T-helper 17 cell (primary cell): ENCODE data around the gene GRIN3B. TPM values are rescaled to one million over a fixed set of nuclear protein-coding genes. Genes with fewer than 3 reads are reported as not detected.

Experiments used
- ATAC-seq: fragments of 150-1000 bp; cut with Tn5 transposase; 2 replicates; pipeline ENCODE4 v1.10.0; 2021; ENCODE audit warnings: mild to moderate bottlenecking, moderate library complexity
- DNase-seq, 3 donors: peaks; one replicate each; pipeline versions ENCODE4 v3.0.0 to v3.0.0-alpha.2; 2020 to 2021
- H3K9me3 ChIP-seq: one replicate; pipeline ENCODE4 v1.7.0; 2013; ENCODE audit warnings: low read length, mild to moderate bottlenecking; ENCODE audit not compliant: control insufficient read depth, poor library complexity, severe bottlenecking
- H3K27ac Mint-ChIP-seq: one replicate; pipeline ENCODE4 v1.8.0; 2022; ENCODE audit warnings: mild to moderate bottlenecking, moderate library complexity, mixed read lengths
- H3K27me3 Mint-ChIP-seq: one replicate; pipeline ENCODE4 v1.8.0; 2022; ENCODE audit warnings: mixed read lengths
- H3K36me3 Mint-ChIP-seq: one replicate; pipeline ENCODE4 v1.8.0; 2022; ENCODE audit warnings: low read depth, mixed read lengths
- H3K4me1 Mint-ChIP-seq: one replicate; pipeline ENCODE4 v1.8.0; 2022; ENCODE audit warnings: mild to moderate bottlenecking, mixed read lengths
- H3K4me3 Mint-ChIP-seq: one replicate; pipeline ENCODE4 v1.8.0; 2022; ENCODE audit warnings: mild to moderate bottlenecking, moderate library complexity, mixed read lengths
- total RNA-seq, 4 donors: library from RNA in 2 of 4; stranded (reverse) in 2 of 4; gene quantifications; one replicate each; pipeline ENCODE4 v1.2.3 and lab custom pipeline; 2022 to 2026

The GRIN3B gene
- total RNA-seq, 2 donors from 2014 or later = 1.8 TPM; not detected in 1

DNA sequence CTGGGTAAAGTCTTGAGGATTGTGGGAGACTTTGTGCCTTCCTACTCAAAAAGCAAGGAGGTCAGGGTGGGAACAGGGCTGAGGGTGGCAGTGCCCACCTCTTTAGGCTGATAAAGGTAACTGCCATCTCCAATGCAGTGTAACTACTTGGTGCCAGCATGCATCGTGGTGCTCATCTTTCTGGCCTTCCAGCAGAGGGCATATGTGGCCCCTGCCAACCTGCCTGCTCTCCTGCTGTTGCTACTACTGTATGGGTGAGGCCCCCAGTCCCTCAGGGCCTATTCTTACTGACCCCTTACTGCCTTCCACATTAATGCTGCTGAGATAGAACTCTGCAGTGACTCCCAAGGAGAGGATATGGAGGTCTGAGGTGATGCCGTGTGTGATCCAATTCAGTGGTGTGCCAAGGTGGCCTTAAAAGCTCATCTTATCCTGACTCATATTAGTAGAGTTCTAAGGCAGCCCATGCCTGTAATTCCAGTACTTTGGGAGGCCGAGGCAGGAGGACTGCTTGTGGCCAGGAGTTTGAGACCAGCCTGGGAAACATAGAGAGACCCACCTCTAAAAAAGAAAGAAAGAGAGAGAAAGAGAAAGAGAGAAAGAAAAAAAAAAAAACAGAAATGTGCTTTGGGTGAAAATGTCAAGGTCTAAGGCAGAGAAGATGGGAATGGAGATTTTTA lies 57.1 kb downstream of the GRIN3B start:
- H3K27ac Mint-ChIP-seq = peak overlapping the region; percentile 43
- ATAC-seq = peak; percentile 86
- peak overlapping the region; percentile 69 for H3K4me3 Mint-ChIP-seq
- H3K4me1 Mint-ChIP-seq = peaks cover 23% of the 10 kb centered on the region
- H3K36me3 Mint-ChIP-seq = no peaks in the 10 kb centered on the region
- DNase-seq = no peak
- H3K27me3 Mint-ChIP-seq = no peaks in the 10 kb centered on the region
- H3K9me3 ChIP-seq = no peaks in the 10 kb centered on the region

DNA sequence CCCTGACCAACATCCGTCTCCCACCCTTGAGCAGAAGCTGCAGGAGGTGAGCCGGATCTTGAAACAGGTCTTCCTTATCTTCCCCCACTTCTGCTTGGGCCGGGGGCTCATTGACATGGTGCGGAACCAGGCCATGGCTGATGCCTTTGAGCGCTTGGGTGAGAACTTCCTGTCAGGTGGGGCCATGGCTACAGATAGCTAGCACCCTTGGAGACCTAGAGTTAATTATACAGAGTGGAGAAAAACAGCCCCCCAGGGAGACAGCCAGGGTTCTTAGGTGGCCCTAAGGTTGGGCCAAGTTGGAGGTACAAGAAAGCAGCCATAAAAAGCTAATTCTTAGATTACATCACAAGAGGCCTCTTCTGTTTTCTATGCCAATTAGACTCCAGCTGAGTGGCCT lies 57.9 kb downstream of the GRIN3B start:
- ATAC-seq = no peak
- H3K36me3 Mint-ChIP-seq = no peaks in the 10 kb centered on the region
- no peak for DNase-seq
- no peaks in the 10 kb centered on the region for H3K27me3 Mint-ChIP-seq
- no peaks in the 10 kb centered on the region for H3K9me3 ChIP-seq
- peak overlapping the region; percentile 43 for H3K27ac Mint-ChIP-seq
- H3K4me3 Mint-ChIP-seq = no peak overlapping the region
- peaks cover 24% of the 10 kb centered on the region for H3K4me1 Mint-ChIP-seq

Other genes with a start within 250 kb of the GRIN3B start
- not detected for gene MISP, start 249.3 kb upstream of the GRIN3B start, total RNA-seq
- 100 to 1,000 TPM; 334 to 341 TPM for gene PTBP1, start 203.0 kb upstream of the GRIN3B start, total RNA-seq
- not detected for gene PLPPR3, start 178.5 kb upstream of the GRIN3B start, total RNA-seq
- gene AZU1, start 172.6 kb upstream of the GRIN3B start, total RNA-seq = 1 to 10 TPM in 1 of 2 donors, under 1 TPM in 1; 0.90 to 1.2 TPM
- gene PRTN3, start 159.4 kb upstream of the GRIN3B start, total RNA-seq = not detected
- gene ELANE, start 148.1 kb upstream of the GRIN3B start, total RNA-seq = not detected
- gene CFD, start 140.8 kb upstream of the GRIN3B start, total RNA-seq = 1 to 10 TPM; 1.9 to 5.3 TPM
- 10 to 100 TPM; 59.6 to 71.3 TPM for gene MED16, start 107.2 kb upstream of the GRIN3B start, total RNA-seq
- gene RNU6-9, start 106.9 kb upstream of the GRIN3B start, total RNA-seq = not detected
- 100 to 1,000 TPM; 233 to 243 TPM for gene R3HDM4, start 87.2 kb upstream of the GRIN3B start, total RNA-seq
- gene KISS1R, start 83.1 kb upstream of the GRIN3B start, total RNA-seq = under 1 TPM; 0.94 to 0.99 TPM
- gene ARID3A, start 74.4 kb upstream of the GRIN3B start, total RNA-seq = 10 to 100 TPM in 1 of 2 donors, 1 to 10 TPM in 1; 8.1 to 11.8 TPM
- 10 to 100 TPM; 18.2 to 42.8 TPM for gene WDR18, start 16.1 kb upstream of the GRIN3B start, total RNA-seq
- gene TMEM259, start 20.7 kb downstream of the GRIN3B start, total RNA-seq = 100 to 1,000 TPM; 270 to 318 TPM
- gene RNU6-2, start 21.1 kb downstream of the GRIN3B start, total RNA-seq = not detected
- gene CNN2, start 26.2 kb downstream of the GRIN3B start, total RNA-seq = 100 to 1,000 TPM; 263 to 301 TPM
- gene ABCA7, start 39.7 kb downstream of the GRIN3B start, total RNA-seq = 100 to 1,000 TPM; 107 to 112 TPM
- gene ARHGAP45, start 66.7 kb downstream of the GRIN3B start, total RNA-seq = 100 to 1,000 TPM; 603 to 646 TPM
- gene POLR2E, start 95.0 kb downstream of the GRIN3B start, total RNA-seq = 10 to 100 TPM; 63.8 to 81.4 TPM
- 100 to 1,000 TPM; 184 to 187 TPM for gene GPX4, start 103.6 kb downstream of the GRIN3B start, total RNA-seq
- gene SBNO2, start 173.8 kb downstream of the GRIN3B start, total RNA-seq = 100 to 1,000 TPM in 1 of 2 donors, 10 to 100 TPM in 1; 85.4 to 106 TPM
- 10 to 100 TPM; 70.0 to 70.4 TPM for gene STK11, start 205.4 kb downstream of the GRIN3B start, total RNA-seq
- gene CBARP, start 237.6 kb downstream of the GRIN3B start, total RNA-seq = not detected
- 100 to 1,000 TPM; 104 to 115 TPM for gene ATP5F1D, start 241.3 kb downstream of the GRIN3B start, total RNA-seq
- gene MIDN, start 248.2 kb downstream of the GRIN3B start, total RNA-seq = 100 to 1,000 TPM in 1 of 2 donors, 10 to 100 TPM in 1; 87.1 to 113 TPM